ENCODE results near the gene C1QTNF8.

The C1QTNF8 gene

DNA sequence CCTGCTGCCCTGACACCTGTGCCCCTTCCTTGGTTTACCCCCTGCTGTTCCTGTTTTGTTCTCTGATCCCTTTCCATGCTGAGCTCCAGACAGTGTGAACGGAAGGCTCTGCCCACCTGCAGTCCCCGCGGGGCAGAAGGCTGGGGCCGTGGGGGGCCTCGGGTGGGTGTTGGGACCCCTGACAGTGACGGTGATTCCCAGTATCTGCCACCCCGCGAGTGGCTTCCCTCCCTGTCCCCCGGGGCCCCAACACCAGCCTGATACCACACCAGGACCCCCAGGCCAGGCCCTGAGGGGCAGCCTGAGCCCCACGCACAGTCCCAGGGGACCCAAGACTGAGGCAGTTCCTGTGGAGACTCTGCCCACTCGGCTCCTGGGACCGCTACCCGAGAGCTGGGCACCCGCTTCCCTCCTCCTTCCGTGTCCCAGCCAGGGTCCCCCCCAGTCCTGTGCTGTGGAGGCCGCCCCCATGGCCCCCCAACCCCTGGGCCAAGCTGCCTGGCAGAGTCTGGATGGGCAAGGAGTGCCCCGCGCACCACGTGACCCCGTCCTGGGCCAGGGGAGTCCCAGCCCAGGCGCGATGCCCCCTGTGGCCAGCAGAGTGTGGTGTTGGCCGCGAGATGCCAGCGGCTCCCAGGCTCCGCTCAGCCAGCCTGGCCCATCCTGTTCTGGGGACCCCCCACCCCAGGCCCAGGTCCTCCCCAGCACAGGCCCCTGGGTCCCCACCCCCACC is 10.0 kb upstream of the C1QTNF8 start:
- Histone ChIP-seq H3K36me3 (ENCODE audit: insufficient read depth, low read length) (no peaks in the 10 kb centered on the region), H3K4me1 (ENCODE audit: insufficient read depth, low read length) (peaks cover 5% of the 10 kb centered on the region), H3K27ac (ENCODE audit: low read depth, low read length) (no peak overlapping the region), H3K9me3 (ENCODE audit: low read length) (no peaks in the 10 kb centered on the region), H3K4me3 (ENCODE audit: low read depth in 1 of 2, low read length in 2 of 2) (no peak overlapping the region), H3K27me3 (ENCODE audit: control insufficient read depth in 1 of 2, insufficient read depth in 2 of 2, low read length in 2 of 2) (peaks cover 0 to 49% of the 10 kb centered on the region in 2 donors), H3K9ac (ENCODE audit: low read length) (no peak overlapping the region)

DNA sequence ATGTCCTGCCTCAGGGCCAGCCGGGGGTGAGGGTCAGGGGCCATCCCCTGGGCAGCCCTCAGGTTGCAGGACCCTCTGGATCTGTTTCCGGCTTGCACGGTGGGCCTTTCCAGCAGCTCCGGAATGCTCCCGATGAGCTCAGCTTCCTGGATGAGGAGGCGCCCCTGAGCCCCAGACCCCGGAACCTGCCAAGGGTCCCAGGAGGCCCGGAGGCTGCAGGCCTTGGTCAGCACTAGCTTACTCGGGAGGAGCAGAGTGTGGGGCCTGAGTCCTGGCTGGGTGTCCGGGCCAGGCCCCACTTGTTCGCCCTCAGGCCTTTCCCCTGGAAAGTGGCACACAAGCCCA is 7.6 kb upstream of the C1QTNF8 start:
- Histone ChIP-seq H3K27ac (ENCODE audit: low read depth, low read length) (no peak overlapping the region), H3K4me3 (ENCODE audit: low read depth in 1 of 2, low read length in 2 of 2) (no peak overlapping the region), H3K9ac (ENCODE audit: low read length) (no peak overlapping the region), H3K9me3 (ENCODE audit: low read length) (no peaks in the 10 kb centered on the region), H3K36me3 (ENCODE audit: insufficient read depth, low read length) (no peaks in the 10 kb centered on the region), H3K27me3 (ENCODE audit: control insufficient read depth in 1 of 2, insufficient read depth in 2 of 2, low read length in 2 of 2) (peaks cover 4 to 64% of the 10 kb centered on the region in 2 donors), H3K4me1 (ENCODE audit: insufficient read depth, low read length) (no peaks in the 10 kb centered on the region)

DNA sequence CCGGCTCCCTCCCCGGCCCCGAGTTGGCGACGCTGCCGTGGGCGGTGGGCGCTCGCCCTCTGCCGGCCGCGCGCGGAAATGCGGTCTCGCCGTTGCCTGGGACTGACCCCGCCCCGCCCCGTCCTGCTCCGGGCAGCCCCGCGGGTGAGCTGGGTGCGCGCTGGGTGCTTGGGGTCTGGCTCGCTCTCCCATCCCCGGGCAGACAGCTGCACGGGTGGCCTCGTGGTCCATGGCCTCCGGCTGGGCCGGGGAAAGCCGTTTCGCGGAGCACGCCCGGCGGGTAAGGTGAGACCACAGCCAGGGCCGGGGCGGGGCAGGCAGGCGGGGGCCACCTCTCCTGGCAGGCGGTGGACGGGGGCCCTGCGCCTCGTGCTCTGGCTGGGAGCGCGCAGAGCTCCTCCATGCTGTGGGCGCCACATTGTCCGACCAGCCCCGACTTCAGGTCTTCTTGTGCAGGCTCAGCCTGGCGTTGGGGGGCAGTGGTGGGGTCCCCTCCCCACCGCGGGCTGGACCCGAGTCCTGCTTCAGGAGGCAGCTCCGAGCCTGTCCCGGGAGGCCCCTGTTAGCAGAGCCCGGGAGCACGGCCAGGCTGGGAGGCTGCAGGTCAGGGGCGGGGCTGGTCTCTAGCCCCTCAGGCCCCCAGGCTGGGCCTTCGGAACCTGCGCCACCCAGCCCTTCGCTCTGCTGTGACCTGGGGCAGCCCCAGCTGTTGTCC is 7.0 kb upstream of the C1QTNF8 start:
- Histone ChIP-seq H3K9ac (ENCODE audit: low read length) (no peak overlapping the region), H3K27ac (ENCODE audit: low read depth, low read length) (no peak overlapping the region), H3K9me3 (ENCODE audit: low read length) (no peaks in the 10 kb centered on the region), H3K4me3 (ENCODE audit: low read depth in 1 of 2, low read length in 2 of 2) (no peak overlapping the region), H3K4me1 (ENCODE audit: insufficient read depth, low read length) (no peaks in the 10 kb centered on the region), H3K27me3 (ENCODE audit: control insufficient read depth in 1 of 2, insufficient read depth in 2 of 2, low read length in 2 of 2) (peaks cover 4 to 60% of the 10 kb centered on the region in 2 donors), H3K36me3 (ENCODE audit: insufficient read depth, low read length) (no peaks in the 10 kb centered on the region)

DNA sequence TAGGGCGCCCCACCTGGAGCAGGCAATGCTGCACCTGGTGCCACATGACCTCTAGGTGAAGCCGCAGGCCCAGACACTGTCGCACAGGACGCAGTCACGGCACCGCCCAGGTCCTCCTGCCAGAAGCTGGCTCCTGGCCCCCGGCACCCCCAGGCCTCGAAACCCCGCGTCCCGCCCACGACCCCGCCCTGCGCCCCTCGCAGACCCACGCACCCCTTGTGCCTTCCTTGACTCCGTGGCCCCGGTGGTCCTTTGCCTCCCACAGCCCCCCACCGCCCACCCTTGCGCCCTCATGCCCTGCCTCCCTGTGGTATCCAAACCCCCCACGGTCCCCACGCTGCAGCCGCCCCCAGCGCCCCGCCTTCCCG is 6.3 kb upstream of the C1QTNF8 start:
- Histone ChIP-seq H3K27me3 (ENCODE audit: control insufficient read depth in 1 of 2, insufficient read depth in 2 of 2, low read length in 2 of 2) (peaks cover 4 to 60% of the 10 kb centered on the region in 2 donors), H3K27ac (ENCODE audit: low read depth, low read length) (no peak overlapping the region), H3K4me3 (ENCODE audit: low read depth in 1 of 2, low read length in 2 of 2) (no peak overlapping the region), H3K9ac (ENCODE audit: low read length) (no peak overlapping the region), H3K36me3 (ENCODE audit: insufficient read depth, low read length) (no peaks in the 10 kb centered on the region), H3K4me1 (ENCODE audit: insufficient read depth, low read length) (no peaks in the 10 kb centered on the region), H3K9me3 (ENCODE audit: low read length) (no peaks in the 10 kb centered on the region)

DNA sequence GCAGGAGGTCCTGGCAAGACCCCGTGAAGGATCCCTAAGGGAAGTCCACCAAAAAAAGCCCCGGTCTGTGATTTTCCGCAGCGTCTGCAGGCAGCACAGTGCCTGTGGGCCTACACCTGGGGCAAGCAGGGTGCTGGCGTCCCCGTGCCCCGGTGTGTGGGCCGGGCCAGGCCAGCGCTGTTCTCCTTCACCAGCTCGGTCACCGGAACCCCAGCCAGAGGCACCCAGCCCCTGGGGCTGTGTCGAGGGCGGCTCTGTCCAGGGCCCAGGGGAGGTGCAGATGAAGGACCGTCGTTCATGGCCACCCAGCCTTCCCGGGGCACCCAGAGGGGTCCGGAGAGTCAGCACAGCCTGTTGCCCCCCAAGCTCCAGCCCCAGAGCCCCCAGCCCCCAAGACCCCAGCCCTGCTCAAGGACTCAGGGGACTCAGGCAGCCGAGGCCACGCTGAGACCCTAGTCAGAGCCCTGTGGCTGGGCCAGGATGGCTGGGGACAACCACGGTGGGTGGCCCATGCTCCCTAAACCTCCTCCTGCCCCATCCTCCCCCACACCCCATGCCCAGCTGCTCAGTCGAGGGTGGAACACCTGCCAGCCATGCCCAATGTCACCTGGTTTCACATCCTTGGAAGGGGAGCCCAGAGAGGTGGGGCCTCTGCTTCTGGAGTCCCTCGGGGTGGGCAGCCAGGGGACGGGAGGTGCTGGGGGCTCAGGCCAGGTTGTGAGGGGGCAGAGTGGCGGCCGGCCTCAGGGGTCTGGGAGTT is 5.7 kb upstream of the C1QTNF8 start:
- Histone ChIP-seq H3K4me3 (ENCODE audit: low read depth in 1 of 2, low read length in 2 of 2) (no peak overlapping the region), H3K27ac (ENCODE audit: low read depth, low read length) (no peak overlapping the region), H3K9me3 (ENCODE audit: low read length) (no peaks in the 10 kb centered on the region), H3K4me1 (ENCODE audit: insufficient read depth, low read length) (no peaks in the 10 kb centered on the region), H3K27me3 (ENCODE audit: control insufficient read depth in 1 of 2, insufficient read depth in 2 of 2, low read length in 2 of 2) (peaks cover 4 to 57% of the 10 kb centered on the region in 2 donors), H3K36me3 (ENCODE audit: insufficient read depth, low read length) (no peaks in the 10 kb centered on the region), H3K9ac (ENCODE audit: low read length) (no peak overlapping the region)

DNA sequence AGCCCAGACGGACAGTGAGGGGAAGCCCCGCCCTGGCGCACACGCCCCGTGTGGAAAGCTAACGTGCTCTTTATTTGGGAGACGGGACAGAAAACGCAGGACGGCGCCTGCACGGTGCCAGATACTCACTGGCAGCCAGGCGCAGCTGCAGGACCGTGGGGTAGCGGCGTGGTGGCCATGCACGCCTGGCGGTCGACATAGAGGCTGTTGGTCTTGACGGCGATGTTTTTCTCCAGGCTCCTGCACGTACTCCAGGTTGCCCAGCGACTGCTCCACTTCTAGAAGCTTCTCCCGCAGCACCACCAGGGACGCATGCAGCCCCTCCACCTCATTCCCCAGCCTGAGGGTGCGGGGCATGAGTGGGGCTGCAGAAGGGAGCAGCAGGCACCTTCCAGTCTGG is 5.1 kb upstream of the C1QTNF8 start:
- no peaks in the 10 kb centered on the region for H3K9me3 ChIP-seq (ENCODE audit: low read length)
- no peaks in the 10 kb centered on the region for H3K4me1 ChIP-seq (ENCODE audit: insufficient read depth, low read length)
- no peaks in the 10 kb centered on the region for H3K36me3 ChIP-seq (ENCODE audit: insufficient read depth, low read length)
- H3K9ac ChIP-seq (ENCODE audit: low read length), result no peak overlapping the region
- peaks cover 4 to 60% of the 10 kb centered on the region in 2 donors for H3K27me3 ChIP-seq (ENCODE audit: control insufficient read depth in 1 of 2, insufficient read depth in 2 of 2, low read length in 2 of 2)
- no peak overlapping the region for H3K27ac ChIP-seq (ENCODE audit: low read depth, low read length)
- H3K4me3 ChIP-seq (ENCODE audit: low read depth in 1 of 2, low read length in 2 of 2), result no peak overlapping the region

DNA sequence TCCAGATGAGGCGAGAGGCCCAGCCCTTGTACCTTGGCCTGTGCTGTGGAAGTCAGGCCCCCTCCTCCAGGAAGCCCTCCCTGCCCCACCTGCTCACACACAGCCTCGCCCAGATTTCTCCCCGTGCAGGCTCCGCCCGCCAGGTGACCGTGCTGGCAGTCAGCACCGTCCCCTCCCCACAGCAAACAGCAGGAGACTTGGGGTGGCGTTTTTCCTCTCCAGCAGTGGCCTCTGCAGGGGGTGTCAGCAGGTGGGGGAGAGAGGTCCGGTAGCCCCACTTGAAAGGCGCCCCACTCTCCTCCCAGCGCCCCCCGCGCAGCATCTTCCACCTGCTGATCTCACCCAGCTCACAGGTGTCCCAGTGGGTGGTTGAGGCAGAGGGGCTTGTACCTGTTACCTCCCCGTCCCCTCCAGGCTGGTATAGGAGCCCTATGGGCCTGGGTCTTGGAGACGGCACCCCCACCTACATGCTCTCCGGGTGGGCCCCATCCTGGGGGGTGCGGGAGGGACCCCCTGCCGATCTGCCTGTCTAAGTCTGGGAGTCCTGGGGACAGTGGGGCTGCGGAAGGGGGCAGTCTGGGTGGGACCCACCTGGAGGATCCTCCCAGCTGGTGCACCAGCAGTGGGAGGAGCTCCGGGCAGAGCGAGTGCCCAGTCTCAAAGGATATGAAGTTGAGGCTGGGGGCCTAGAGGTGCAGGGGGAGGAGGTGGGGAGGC is 4.2 kb upstream of the C1QTNF8 start:
- Histone ChIP-seq H3K27ac (ENCODE audit: low read depth, low read length) (no peak overlapping the region), H3K36me3 (ENCODE audit: insufficient read depth, low read length) (no peaks in the 10 kb centered on the region), H3K27me3 (ENCODE audit: control insufficient read depth in 1 of 2, insufficient read depth in 2 of 2, low read length in 2 of 2) (peaks cover 4 to 64% of the 10 kb centered on the region in 2 donors), H3K4me3 (ENCODE audit: low read depth in 1 of 2, low read length in 2 of 2) (no peak overlapping the region), H3K9me3 (ENCODE audit: low read length) (no peaks in the 10 kb centered on the region), H3K4me1 (ENCODE audit: insufficient read depth, low read length) (no peaks in the 10 kb centered on the region), H3K9ac (ENCODE audit: low read length) (no peak overlapping the region)

DNA sequence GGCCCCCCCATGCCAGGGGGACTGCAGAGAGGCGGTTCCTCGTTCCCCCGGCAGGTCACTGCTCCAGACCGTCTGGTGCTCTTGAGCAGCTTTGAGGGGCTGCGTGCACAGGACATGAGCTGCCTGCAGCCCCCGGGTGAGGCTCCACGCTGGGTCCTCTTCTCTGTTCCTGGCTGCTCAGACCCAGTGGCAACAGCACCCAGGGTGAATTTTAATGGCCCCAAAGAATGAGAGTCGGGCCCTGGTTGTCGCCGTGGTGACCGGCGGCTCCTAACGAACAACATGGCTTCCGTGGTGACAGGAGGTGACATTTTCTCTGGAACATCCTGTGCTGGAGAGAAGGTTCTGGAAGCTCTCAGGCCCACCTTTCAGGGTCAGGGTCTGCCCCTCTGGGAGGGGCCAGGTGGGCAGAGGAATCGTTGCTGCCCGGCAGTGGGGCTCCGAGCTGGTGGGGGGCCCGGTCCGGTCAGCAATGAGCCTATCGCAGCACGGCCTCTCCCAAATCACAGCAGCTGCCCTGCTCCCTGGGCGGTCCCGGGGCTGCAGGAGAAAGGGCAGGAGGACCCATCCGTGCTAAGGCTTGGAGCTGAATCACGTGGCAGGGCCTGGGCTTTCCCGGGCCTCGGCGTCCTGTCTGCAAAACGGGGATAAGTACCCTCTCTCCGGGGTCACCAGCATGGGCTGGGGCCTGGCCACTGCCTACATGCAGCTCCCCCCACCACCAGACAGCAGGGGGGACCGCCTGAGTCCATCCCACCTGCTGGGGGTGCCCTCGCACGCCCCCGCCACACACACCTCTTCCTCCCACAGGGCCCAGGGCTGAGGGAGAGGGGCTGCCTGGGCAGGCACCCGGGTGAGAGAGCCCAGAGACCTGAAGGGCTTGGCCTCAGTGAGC is 3.4 kb upstream of the C1QTNF8 start:
- Histone ChIP-seq H3K4me3 (ENCODE audit: low read depth in 1 of 2, low read length in 2 of 2) (no peak overlapping the region), H3K9ac (ENCODE audit: low read length) (no peak overlapping the region), H3K36me3 (ENCODE audit: insufficient read depth, low read length) (no peaks in the 10 kb centered on the region), H3K27ac (ENCODE audit: low read depth, low read length) (no peak overlapping the region), H3K27me3 (ENCODE audit: control insufficient read depth in 1 of 2, insufficient read depth in 2 of 2, low read length in 2 of 2) (peaks cover 4 to 72% of the 10 kb centered on the region in 2 donors), H3K4me1 (ENCODE audit: insufficient read depth, low read length) (no peaks in the 10 kb centered on the region), H3K9me3 (ENCODE audit: low read length) (no peaks in the 10 kb centered on the region)

DNA sequence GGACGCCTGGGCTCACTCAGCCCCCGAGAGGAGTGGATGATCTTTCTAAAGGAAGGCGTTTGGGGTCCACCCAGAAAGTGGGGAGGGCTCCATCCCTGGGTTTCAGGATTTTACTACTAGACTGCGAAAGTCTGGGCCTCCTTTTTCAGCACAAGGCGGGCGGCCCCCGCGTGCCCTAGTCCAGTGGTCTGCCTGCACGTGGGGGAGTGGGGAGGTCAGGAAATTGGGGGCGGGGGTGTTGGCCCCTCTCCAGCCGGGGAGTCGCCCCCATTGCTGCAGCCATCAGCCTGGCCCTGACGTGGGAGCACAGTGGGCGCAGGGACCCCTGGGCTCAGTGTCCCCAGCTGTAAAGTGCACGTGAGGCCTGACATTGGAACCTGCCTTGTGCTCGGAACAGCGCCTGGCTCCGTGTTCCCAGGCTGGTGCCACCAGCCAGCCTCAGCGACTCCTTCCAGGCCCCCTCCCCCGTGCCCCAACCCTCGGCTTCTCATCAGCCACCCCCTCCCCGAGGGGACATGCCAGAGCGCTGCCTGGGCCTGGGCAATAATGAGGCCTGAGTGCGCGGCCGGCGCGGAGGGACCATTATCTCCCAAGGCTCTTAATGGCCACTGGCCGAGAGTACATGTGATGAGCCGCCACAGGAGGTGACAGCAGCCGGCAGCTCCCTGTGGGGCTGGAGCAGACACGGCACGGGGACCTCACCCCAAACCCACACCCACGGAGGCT is 2.4 kb upstream of the C1QTNF8 start:
- Histone ChIP-seq H3K4me1 (ENCODE audit: insufficient read depth, low read length) (no peaks in the 10 kb centered on the region), H3K9me3 (ENCODE audit: low read length) (no peaks in the 10 kb centered on the region), H3K27ac (ENCODE audit: low read depth, low read length) (no peak overlapping the region), H3K36me3 (ENCODE audit: insufficient read depth, low read length) (no peaks in the 10 kb centered on the region), H3K4me3 (ENCODE audit: low read depth in 1 of 2, low read length in 2 of 2) (no peak overlapping the region), H3K27me3 (ENCODE audit: control insufficient read depth in 1 of 2, insufficient read depth in 2 of 2, low read length in 2 of 2) (peaks cover 4 to 65% of the 10 kb centered on the region in 2 donors), H3K9ac (ENCODE audit: low read length) (no peak overlapping the region)

DNA sequence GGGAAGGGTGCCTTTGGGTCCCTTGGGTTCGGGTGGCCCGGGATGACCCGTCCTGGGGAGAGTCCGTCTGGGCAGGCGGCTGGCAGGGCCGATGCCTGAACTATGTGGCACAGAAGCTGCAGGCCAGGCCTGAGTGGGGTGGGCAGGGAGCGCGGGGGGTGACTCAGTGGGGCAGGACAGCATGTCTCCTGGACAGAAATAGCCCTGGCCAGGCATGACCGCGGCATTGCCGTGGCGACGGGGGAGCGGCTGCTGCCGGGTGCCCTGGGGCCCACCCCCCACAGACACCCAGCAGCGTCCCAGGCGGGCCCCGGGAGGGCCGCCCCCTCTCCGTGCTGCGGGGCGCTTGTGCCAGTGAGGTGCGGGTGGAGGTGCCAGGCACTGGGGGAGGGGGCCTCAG is 1.8 kb upstream of the C1QTNF8 start:
- Histone ChIP-seq H3K4me1 (ENCODE audit: insufficient read depth, low read length) (no peaks in the 10 kb centered on the region), H3K4me3 (ENCODE audit: low read depth in 1 of 2, low read length in 2 of 2) (no peak overlapping the region), H3K27me3 (ENCODE audit: control insufficient read depth in 1 of 2, insufficient read depth in 2 of 2, low read length in 2 of 2) (peaks cover 4 to 59% of the 10 kb centered on the region in 2 donors), H3K9ac (ENCODE audit: low read length) (no peak overlapping the region), H3K36me3 (ENCODE audit: insufficient read depth, low read length) (no peaks in the 10 kb centered on the region), H3K27ac (ENCODE audit: low read depth, low read length) (no peak overlapping the region), H3K9me3 (ENCODE audit: low read length) (no peaks in the 10 kb centered on the region)

All from muscle layer of colon (tissue), 2 donors.